Adrenal gland (tissue), 12 donors: ENCODE results near the gene SGPL1. TPM values are rescaled to one million over a fixed set of nuclear protein-coding genes. Genes with fewer than 3 reads are reported as not detected.

Experiments used
- polyA plus RNA-seq, 3 donors: library from polyadenylated mRNA; stranded (reverse); fragments of 200-250 nt in 2 of 3; fragments of 350-450 nt in 1 of 3; fragmentation: Illumina TruSeq in 1 of 3; extraction: RNeasy Lipid Tissue Mini Kit (QIAGEN cat#74804) in 1 of 3; gene quantifications; one replicate each; pipeline ENCODE4 v1.2.3, GENCODE V29; 2013 to 2014
- small RNA-seq, 2 donors: library from RNA; depleted of rRNA; stranded (forward); fragments of <200 nt; gene quantifications; one replicate each; pipeline ENCODE3, GENCODE V24; 2016
- total RNA-seq, 9 donors: library from RNA; depleted of rRNA in 4 of 9; stranded (reverse); fragments of >200 nt in 4 of 9; fragments of 120-200 nt in 1 of 9; fragmentation: NEBNext Ultra II Directional in 1 of 9; extraction: Animal tissue kit (Norgen Biotek cat#: 25700) in 1 of 9; gene quantifications; one replicate each; pipeline versions ENCODE4 v1.1.0 to v1.2.4, GENCODE V29; 2013 to 2023
- donor health status: healthy with polysubstance abuse.
- donor health status: Bipolar disorder and iron deficiency.
- donor health status: DM: yes; HTN: yes; CAD: no.
- donor health status: DM: no; HTN: no; CAD: no.
- donor health status: DM: no; HTN: no; CAD: no.
- donor health status: DM: yes; HTN: yes; CAD: no.

SGPL1 gene
- total and polyA plus RNA-seq, 12 donors = 8.7 to 47.9 (median 33.2) TPM

Small RNAs within 50 kb of the gene (small RNA-seq; reads per million reads assigned to genes)
- 0 reads per million in 2 donors for gene RPS26P40

Other genes starting within 250 kb of the SGPL1 start
- 1 to 10 TPM in 6 of 9 donors, under 1 TPM in 3; 0.17 to 4.1 (median 2.1) TPM for gene PRF1, start 213.2 kb upstream of the SGPL1 start, total RNA-seq
- gene PRF1, start 213.2 kb upstream of the SGPL1 start, polyA plus RNA-seq = 1 to 10 TPM in 2 of 3 donors, under 1 TPM in 1; 0.77 to 2.4 (median 1.0) TPM
- gene ADAMTS14, start 143.4 kb upstream of the SGPL1 start, total RNA-seq = under 1 TPM in 6 of 9 donors, not detected in 3; under 0.01 to 0.61 (median 0.25) TPM
- gene ADAMTS14, start 143.4 kb upstream of the SGPL1 start, polyA plus RNA-seq = 1 to 10 TPM in 1 of 3 donors, under 1 TPM in 2; 0.07 to 1.2 (median 0.40) TPM
- gene TBATA, start 30.6 kb upstream of the SGPL1 start, total RNA-seq = not detected
- gene TBATA, start 30.6 kb upstream of the SGPL1 start, polyA plus RNA-seq = under 1 TPM in 1 of 3 donors, not detected in 2; 0.17 TPM
- gene PCBD1, start 72.6 kb downstream of the SGPL1 start, total RNA-seq = 100 to 1,000 TPM in 8 of 9 donors, 10 to 100 TPM in 1; 42.7 to 179 (median 136) TPM
- 100 to 1,000 TPM in 2 of 3 donors, 10 to 100 TPM in 1; 76.5 to 213 (median 188) TPM for gene PCBD1, start 72.6 kb downstream of the SGPL1 start, polyA plus RNA-seq